BE2C (cell line): Measurements from ENCODE around the gene ADD3.
A peak's percentile ranks its signal among the peaks of the same experiment; 100 is the strongest.

Experiments
- DNase-seq: peaks from one replicate; pipeline ENCODE4 v3.0.0-alpha.2; 2020
- H3K27me3 ChIP-seq: fragments of 250-450 bp; sonication (Bioruptor Pico); 2 replicates; pipeline ENCODE4 v1.5.1; 2020; ENCODE audit warnings: mild to moderate bottlenecking
- H3K36me3 ChIP-seq: fragments of 250-450 bp; sonication (Bioruptor Pico); 2 replicates; pipeline ENCODE4 v1.5.1; 2020; ENCODE audit warnings: mild to moderate bottlenecking
- H3K4me1 ChIP-seq: fragments of 250-450 bp; sonication (Bioruptor Pico); 2 replicates; pipeline ENCODE4 v1.5.1; 2020
- H3K4me3 ChIP-seq: 2 replicates; pipeline ENCODE4 v1.5.1; 2011; ENCODE audit warnings: low read depth, low read length
- H3K9me3 ChIP-seq: fragments of 250-450 bp; sonication (Bioruptor Pico); 2 replicates; pipeline ENCODE4 v1.5.1; 2020
- TF ChIP-seq, protein P1 (sequence below): IDR thresholded peaks from 2 replicates; pipeline ENCODE4 v1.5.1; 2012; ENCODE audit warnings: mild to moderate bottlenecking, low read depth, low read length

Gene ADD3

DNA sequence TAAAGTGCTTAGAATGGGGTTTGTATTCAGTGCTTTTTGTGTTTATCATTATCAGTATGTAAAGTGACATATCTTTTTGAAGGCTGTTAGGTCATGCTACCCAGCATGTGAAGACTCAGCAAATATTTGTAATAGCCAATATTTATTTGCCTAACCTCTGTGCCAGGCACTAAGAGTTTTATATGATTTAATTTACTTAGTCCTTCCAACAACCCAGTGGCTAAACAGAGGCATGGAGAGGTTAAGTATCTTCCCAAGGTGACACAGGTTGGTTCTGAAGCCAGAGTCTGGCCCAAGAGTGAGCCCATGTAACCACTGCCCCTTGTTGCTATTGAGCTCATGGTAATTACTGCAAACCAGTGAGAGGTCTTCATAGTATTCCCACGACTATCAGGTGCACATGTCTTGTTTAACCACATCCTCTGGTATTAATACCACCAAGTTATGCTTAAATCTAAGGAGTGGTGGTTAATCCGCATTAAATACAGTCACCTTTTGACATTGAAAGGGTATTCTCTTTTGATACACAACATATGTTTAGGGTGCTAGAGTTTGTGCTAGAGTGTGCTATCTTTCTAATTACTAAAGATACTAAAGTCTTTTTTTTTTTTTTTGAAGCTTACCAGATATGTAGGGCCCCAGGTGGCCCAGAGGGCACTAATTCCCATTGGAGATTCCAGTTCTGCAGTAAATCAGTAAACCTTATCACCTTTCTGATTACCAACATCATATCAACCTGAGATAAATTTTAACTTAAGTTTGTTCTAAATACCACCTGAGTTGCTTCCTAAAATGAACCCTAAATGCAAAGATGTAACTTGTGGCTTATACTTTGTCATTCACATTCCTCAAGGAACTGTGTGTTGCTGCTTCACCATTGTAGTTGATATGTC, 2.9 kb downstream of the ADD3 start:
- Histone ChIP-seq H3K9me3 (no peaks in the 10 kb centered on the region), H3K36me3 (no peaks in the 10 kb centered on the region), H3K4me1 (peaks cover 23% of the 10 kb centered on the region), H3K4me3 (no peak overlapping the region; the same call in 1 of the 2 replicates), H3K27me3 (no peaks in the 10 kb centered on the region)
- no peak for DNase-seq
- TF ChIP-seq, protein P1, sequence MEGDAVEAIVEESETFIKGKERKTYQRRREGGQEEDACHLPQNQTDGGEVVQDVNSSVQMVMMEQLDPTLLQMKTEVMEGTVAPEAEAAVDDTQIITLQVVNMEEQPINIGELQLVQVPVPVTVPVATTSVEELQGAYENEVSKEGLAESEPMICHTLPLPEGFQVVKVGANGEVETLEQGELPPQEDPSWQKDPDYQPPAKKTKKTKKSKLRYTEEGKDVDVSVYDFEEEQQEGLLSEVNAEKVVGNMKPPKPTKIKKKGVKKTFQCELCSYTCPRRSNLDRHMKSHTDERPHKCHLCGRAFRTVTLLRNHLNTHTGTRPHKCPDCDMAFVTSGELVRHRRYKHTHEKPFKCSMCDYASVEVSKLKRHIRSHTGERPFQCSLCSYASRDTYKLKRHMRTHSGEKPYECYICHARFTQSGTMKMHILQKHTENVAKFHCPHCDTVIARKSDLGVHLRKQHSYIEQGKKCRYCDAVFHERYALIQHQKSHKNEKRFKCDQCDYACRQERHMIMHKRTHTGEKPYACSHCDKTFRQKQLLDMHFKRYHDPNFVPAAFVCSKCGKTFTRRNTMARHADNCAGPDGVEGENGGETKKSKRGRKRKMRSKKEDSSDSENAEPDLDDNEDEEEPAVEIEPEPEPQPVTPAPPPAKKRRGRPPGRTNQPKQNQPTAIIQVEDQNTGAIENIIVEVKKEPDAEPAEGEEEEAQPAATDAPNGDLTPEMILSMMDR: no peak

DNA sequence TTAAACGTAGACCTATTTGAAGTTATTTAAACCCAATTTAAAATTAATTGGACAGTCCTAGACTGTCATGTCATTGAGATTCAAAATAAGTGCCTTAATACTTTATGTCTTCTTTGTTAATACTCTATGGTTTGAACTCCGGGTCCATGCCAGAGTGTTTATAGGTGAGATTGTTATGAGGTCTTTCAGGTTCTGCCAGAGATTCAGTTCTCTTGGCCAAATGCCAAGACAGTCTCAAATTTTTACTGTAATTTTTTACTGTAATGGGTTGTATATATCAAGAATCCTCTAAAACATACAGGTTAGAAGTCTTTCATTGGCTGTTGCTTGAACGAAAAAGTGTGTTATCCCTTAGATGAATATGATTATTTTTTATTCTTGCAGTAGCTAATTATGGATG, 3.9 kb downstream of the ADD3 start:
- no peak for DNase-seq
- Histone ChIP-seq H3K27me3 (no peaks in the 10 kb centered on the region), H3K4me3 (no peak overlapping the region), H3K9me3 (no peaks in the 10 kb centered on the region), H3K4me1 (peaks cover 28% of the 10 kb centered on the region), H3K36me3 (no peaks in the 10 kb centered on the region)
- TF ChIP-seq, protein P1: no peak

DNA sequence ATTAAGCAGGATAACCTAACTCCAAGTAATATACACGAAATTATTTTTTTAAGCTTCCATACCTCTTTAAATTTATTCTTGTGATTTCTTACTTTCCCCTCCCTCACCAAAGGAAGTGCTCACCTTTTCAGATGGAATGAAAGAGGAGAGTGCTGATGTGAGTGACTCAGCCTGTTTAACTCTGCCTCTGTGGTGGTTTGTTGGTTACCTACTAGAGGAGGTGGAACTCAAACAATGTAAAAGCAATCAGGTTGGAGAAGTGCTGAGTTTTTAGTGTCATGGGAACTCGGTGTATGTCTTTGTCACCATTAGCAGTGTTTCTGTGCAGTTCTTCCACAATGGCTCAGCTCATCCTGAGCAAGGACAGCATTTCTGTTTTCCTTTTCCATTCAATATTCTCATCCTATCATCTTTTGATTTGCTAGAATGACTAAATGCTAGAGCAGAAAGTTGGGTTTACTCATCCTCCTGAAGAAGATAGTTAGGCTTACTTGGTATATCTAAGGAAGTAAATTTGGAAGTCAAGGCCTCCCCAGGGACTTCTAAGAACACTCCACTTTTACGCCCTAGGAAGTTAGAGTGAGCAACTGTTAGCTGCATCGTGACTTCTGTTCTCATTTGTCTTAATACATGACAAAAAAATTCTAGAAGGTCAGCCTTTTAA, 6.0 kb downstream of the ADD3 start:
- TF ChIP-seq, protein P1: no peak
- Histone ChIP-seq H3K27me3 (no peaks in the 10 kb centered on the region), H3K36me3 (no peaks in the 10 kb centered on the region), H3K4me3 (no peak overlapping the region), H3K9me3 (no peaks in the 10 kb centered on the region), H3K4me1 (peaks cover 28% of the 10 kb centered on the region)
- no peak for DNase-seq

DNA sequence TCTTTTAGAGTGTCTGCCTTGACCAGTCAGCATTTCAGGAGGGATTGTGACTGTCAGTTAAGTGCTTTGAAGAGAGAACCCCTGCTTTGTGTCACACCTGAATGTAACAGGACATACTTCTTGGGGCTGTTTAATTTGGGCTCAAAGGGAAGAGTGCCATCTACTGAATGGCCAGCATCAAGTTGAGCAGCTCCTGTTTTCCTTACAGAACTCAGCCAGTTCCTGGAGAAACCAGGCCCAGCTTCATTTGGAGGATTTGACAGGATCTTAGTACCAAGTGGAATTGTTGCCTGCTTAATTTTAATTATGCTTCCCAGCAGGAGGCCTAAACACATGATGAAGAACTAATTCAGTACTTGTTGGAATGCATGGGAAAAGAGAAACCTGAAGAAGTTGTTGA, 8.3 kb downstream of the ADD3 start:
- Histone ChIP-seq H3K4me1 (peaks cover 14% of the 10 kb centered on the region), H3K36me3 (no peaks in the 10 kb centered on the region), H3K4me3 (no peak overlapping the region), H3K27me3 (no peaks in the 10 kb centered on the region), H3K9me3 (no peaks in the 10 kb centered on the region)
- TF ChIP-seq, protein P1: peak; percentile 56
- peak; percentile 6 for DNase-seq

DNA sequence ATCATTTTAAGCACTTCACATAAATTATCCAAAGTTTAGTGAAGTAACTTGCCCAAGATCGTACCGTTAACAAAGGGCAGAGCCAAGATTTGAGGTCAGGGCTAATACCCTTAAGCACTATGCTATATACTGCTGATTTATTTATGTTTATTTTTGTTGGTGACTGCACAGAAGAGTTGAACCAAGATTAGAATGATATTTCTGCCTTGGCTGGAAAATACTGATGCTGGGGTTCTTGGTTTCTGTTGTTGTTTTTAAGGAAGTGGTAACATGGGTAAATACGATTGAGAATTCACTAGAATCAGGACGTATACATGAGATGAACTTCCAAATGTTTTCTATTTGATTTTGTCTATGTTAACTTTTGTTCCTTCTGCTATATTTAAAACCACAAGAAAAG, 9.3 kb downstream of the ADD3 start:
- H3K36me3 ChIP-seq: no peaks in the 10 kb centered on the region
- no peaks in the 10 kb centered on the region for H3K27me3 ChIP-seq
- TF ChIP-seq, protein P1: no peak
- H3K4me1 ChIP-seq: peaks cover 5% of the 10 kb centered on the region; the same call in 1 of the 2 replicates
- H3K9me3 ChIP-seq: no peaks in the 10 kb centered on the region
- H3K4me3 ChIP-seq: no peak overlapping the region
- DNase-seq: no peak

DNA sequence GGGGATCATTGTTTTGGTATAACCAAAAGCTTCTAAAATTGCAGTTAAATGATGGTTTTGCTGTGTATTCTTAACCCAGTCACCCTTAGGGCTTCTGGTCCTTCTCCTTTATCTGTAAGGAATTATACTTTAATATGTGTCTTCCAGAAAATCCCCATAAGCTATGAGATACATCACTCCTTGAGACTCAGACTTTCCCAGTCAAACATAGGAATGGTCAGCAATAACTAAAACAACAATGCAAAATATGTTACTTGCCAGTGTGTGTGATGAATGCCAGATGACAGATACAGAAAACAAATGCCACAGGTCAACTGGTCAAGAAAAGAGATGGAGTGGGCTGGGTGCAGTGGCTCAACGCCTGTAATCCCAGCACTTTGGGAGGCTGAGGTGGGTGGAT, 10.1 kb downstream of the ADD3 start:
- peaks cover 5% of the 10 kb centered on the region; the same call in 1 of the 2 replicates for H3K4me1 ChIP-seq
- DNase-seq: no peak

More for the DNA sequence above, 10.1 kb downstream of the ADD3 start:
- H3K36me3 ChIP-seq: no peaks in the 10 kb centered on the region
- H3K4me3 ChIP-seq: no peak overlapping the region
- H3K27me3 ChIP-seq: no peaks in the 10 kb centered on the region
- H3K9me3 ChIP-seq: no peaks in the 10 kb centered on the region
- TF ChIP-seq, protein P1: no peak
